Stimulated activated CD8-positive, alpha-beta memory T cell treated with anti-CD3 and anti-CD28 coated beads, Interleukin-7, amount 100 ng/mL, for 1 hour (primary cell): ENCODE results near the gene SSNA1.

Experiments used
- DNase-seq, 2 donors: peaks; one replicate each; pipeline ENCODE4 v3.0.0-alpha.2; 2020; ENCODE audit warnings: low read depth in 2 of 2

The SSNA1 gene, protein sequence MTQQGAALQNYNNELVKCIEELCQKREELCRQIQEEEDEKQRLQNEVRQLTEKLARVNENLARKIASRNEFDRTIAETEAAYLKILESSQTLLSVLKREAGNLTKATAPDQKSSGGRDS

DNA sequence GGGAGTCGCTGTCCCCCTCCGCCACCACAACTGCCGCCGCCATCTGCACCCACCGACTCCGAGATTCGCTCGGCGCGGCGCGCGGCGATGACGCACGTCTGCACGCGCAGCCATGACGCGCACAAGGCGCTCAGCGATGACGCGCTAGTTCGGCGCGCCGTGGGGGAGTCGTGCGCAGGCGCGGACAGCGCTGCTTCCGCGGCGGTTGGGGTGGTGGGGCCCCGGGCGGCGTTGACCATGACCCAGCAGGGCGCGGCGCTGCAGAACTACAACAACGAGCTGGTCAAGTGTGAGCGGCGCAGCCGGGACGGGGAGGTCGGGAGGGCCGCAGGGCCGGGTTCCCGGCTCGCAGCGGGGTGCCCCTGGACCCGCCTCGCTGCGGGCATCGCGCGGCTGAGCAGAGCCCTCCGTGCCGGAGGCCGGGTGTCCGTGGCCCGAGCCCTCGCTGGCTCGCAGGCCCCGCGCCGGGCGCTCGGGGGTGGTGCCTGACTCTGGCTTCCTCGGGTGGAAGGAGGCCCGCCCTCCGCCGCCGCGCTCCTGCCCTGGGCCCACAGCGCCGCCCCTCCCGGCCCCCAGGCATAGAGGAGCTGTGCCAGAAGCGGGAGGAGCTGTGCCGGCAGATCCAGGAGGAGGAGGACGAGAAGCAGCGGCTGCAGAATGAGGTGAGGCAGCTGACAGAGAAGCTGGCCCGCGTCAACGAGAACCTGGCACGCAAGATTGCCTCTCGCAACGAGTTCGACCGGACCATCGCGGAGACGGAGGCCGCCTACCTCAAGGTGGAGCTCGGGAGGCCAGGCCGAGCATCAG, at the start of gene SSNA1, which contains the start of gene ANAPC2:
Gene SSNA1 (plus strand): TSS at position 187 of the 807 bp plus-strand sequence. CDS start 51 bp downstream, at position 238.
Gene ANAPC2 (minus strand): TSS at position 71 of the 807 bp plus-strand sequence. CDS start 28 bp downstream, at position 43.
- peak; percentile 85 to 93 for DNase-seq

DNA sequence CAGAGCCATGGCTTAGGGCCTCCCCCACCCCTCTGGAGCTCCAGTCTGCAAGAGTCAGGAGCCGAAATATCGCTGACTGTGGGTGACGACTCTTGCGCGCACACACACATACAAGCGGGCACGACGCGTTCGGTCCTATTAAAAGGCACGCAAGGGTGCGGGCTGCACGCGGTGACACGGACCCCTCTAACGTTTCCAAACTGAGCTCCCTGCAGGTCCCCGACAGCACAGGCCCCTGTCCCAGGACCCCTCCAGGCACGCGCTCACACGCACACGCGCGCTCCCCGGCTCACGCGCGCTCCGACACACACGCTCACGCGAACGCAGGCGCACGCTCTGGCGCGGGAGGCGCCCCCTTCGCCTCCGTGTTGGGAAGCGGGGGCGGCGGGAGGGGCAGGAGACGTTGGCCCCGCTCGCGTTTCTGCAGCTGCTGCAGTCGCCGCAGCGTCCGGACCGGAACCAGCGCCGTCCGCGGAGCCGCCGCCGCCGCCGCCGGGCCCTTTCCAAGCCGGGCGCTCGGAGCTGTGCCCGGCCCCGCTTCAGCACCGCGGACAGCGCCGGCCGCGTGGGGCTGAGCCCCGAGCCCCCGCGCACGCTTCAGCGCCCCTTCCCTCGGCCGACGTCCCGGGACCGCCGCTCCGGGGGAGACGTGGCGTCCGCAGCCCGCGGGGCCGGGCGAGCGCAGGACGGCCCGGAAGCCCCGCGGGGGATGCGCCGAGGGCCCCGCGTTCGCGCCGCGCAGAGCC, 49.6 kb upstream of the SSNA1 start, which contains the start of gene GRIN1:
Gene GRIN1 (plus strand): TSS at position 433 of the 746 bp plus-strand sequence. CDS start 333 bp downstream, outside the sequence.
- no peak for DNase-seq

DNA sequence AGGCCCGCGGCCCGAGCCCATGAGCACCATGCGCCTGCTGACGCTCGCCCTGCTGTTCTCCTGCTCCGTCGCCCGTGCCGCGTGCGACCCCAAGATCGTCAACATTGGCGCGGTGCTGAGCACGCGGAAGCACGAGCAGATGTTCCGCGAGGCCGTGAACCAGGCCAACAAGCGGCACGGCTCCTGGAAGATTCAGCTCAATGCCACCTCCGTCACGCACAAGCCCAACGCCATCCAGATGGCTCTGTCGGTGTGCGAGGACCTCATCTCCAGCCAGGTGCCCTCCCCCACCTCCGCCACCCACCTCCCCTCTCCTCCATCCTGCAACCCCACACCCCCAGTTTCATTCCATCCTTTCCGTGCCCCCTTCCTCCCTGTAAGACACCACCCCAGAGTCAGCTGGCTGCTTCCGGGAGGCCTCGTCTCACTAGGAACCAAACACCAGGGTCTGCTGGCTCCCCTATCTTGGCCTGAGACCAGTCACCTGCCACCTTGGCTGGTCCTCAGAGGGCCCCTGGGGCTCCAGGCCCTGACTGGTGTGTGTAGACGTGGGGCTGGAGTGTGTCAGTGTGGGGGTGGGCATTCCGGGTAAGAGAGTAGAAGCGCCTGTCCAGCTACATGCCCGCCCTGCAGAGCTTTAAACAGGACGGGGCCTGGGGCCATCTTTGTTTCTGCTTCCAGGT, 48.9 kb upstream of the SSNA1 start:
- DNase-seq = no peak

DNA sequence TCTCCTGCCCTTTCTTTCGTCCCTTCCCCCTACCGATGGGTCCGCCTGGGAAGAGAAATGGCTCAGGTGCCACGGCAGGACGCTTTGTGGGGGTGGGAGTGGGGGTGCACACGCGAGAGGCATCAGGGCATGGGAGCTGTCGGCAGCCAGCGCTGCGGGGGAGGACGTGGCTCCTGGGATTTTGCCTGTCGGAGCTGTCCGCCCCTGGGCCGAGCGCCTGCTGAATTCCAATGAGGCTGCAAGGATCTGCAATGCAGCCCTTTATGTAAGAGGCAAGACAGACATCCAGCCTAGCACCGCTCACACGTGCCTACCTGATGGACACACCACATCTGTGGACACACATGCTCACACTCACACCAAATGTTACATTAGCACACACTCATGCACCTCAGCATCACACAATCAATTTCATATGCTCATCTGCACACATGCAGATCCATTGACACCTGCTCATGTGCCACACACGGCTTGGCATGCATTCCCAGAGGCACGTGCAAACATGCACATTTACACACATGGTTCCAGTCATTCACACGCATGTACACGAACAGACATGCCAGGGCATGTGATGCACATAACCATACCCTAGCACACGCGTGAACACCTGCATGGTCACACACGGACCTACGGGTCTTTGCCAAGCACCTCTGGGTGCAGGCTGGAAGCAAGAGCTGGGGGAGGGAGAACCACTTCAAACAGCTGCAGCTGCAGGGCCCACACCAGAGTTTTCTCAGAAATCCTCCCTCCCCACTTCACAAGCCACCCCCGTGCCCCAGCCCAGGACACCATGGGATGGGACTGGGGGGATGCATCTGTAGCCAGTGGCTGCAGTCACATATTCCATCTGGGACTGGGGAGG, 48.1 kb upstream of the SSNA1 start:
- no peak for DNase-seq

DNA sequence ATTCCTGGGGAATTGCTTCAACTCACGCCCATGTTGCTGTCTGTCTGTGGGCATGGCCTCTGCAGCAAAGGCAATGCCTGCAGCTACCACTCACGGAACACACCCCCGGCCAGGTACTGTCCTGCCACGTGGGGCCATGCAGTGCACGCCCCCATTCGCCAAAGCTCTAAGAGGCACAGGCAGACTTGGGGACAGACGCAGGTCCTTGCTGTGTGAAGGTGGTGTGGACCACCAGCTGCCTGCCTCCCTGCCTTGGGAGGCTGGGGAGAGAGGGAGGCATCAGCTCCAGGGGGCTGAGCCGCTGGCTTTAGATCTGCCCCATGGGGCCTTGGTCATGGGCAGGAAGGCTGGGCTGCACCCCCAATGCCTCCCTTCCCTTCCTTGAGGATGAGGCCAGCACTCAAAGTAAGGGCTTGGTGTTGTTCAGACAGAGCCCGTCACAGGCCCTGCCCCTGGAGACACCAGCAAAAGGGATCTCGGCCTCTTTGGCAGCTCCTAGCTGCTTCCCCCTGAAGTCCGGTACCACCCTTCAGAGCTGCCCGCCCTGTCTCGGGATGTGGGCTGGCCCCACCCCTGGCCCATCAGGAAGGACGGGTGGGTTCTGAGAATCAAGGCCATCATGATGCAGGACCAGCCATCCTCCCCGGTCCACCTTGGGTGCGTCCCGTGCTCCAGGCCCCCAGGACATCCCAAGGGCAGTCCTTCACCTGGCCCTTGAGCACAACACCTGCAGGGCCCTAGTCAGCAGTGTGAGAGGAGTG, 47.2 kb upstream of the SSNA1 start:
- no peak for DNase-seq

DNA sequence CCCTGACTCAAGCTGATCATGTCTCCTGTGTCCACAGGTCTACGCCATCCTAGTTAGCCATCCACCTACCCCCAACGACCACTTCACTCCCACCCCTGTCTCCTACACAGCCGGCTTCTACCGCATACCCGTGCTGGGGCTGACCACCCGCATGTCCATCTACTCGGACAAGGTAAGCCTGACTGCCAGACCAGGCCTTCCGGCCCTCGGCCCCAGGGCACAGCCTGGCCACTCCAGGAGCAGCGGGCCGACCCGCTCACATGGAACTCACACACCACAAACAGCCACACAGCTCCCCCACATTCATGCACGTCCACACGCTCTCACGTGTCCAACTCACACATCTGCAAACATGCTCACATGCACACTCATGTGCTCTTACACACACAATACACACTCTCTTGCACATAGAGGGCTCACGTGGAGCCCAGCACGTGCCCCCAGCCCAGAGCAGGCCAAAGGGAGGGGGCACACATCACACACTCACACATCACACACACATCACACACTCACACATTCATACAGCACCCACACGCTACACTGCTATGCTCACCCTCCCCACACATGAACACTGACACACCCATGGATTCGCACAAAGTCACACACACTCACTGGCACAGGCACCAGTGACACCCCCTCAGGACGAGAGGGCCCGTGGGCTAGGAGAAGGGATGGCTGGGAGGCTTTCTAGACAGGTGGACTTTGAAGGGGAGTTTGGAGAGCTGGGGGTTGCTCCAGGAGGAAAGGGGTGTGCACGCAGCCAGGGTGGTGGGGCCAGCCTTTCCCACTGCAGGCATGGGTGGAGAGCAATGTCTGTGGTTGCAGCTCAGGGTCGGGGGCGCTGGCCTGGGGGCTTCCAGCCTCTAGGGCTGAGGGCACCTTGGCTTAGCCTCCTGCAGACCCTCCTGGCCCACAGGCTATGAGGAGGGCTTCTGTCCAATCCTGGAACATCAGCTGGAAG, 46.2 kb upstream of the SSNA1 start:
- DNase-seq = no peak

DNA sequence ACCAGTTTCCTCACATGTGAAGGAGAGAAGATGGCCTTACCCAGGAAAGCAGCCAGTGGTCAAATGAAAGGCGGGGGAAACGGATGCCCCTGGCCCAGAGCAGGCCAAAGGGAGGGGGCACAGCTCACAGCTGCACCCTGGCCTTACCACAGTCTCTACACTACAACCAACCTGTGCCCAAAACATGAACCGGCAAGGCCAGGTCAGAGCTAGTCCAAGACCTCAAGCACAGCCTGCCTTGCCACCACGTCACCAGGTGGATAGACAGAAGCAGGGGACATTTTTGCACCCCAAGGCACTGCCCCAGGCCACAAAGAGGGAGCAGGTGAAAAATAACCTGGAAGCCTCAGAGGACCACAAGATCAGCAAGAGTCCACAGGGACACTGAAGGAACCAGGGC, 45.0 kb upstream of the SSNA1 start:
- DNase-seq = no peak

DNA sequence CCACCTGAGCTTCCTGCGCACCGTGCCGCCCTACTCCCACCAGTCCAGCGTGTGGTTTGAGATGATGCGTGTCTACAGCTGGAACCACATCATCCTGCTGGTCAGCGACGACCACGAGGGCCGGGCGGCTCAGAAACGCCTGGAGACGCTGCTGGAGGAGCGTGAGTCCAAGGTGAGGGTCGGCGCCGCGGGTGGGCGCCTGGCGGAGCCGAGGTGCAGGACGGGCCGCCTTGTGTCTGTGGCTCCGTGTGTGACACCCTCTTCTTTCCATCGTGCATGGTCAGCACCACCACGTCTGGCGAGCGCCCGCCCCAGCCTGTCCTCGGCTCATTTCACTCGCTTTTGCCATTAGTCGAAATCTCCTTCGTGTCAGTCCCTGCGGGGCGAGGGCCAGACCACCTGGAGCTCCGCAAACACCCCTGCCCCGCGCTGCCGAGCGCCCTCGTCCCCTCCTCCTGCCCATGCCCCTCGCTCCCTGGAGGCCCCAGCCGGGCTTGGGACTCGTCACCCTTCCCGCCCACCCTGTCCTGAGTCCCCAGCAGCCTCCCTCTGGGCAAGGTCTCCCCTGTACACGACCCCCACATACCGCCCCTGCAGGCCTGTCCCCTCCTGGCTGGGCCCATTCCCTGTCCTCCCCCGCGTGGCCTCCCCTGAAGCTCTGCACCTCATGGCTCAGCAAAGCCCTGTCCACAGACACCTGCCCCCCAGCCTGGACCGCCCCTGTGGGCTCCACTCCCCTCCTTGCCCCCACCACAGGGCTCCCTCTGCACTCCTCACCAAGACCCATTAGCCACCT, 42.5 kb upstream of the SSNA1 start:
- no peak for DNase-seq

DNA sequence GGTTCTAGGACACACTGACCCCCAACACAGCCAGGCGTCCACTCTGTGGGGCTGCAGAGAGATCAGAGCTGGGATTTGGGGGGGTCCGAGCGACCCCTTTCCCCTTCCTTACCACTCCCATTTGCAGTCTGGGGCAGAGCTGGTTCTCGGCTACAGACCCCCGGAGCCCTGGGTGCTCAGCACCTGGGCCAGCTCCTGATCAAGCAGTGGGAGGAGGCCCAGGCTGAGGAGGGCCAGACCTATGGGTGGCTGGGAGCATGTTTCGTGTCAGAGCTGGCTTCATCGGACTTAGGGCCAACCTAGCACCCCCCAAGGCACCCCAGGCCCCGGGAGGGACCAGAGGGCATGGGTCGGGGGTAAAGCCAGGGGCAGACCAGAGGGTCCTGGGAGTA, 42.0 kb upstream of the SSNA1 start:
- no peak for DNase-seq

DNA sequence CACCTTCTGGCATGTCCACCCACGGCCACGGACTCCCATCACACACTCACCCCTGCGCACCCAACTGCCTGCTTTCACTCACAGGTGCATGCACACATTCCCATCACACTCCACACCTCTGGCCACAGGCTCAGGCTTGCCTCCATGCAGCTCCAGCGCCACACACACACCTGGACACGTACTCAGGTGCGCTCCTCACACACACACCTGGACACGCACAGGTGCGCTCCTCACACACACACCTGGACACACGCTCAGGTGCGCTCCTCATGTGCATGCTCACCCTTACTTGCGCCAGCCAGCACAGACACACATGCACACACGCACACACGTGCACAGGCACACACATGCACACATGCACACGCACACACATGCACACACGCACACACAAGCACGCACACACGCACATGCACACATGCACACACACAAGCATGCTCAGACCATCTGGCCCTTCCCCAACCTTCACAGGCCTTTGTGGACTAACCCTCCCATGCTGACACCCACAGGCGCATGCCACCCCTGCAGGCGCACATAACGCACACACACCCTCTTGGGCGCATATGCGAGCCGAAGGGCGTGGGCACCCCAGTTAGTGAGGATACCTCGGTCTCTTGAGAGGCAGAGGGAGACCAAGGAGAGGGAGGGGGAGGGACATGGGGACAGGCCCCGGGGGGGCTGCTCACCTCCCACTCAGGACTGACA, 41.2 kb upstream of the SSNA1 start:
- no peak for DNase-seq

DNA sequence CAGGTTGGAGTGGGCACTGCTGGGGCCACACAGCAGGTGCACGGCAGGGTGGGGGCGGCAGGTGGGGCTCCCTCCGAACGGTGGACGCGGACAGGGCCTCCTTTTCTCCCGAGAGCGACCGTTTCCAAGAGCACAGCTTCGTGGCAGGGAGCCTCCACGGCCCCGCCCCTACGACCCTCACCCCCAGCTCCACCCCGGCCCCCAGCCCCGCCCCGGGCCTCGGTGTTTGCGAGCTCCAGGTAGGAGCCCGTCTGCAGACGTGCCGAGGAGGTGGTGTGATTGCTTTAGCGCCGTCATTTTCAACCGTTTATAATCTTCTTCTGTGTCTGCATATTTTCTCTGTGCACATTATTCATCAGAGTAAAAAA, 40.7 kb upstream of the SSNA1 start:
- no peak for DNase-seq

DNA sequence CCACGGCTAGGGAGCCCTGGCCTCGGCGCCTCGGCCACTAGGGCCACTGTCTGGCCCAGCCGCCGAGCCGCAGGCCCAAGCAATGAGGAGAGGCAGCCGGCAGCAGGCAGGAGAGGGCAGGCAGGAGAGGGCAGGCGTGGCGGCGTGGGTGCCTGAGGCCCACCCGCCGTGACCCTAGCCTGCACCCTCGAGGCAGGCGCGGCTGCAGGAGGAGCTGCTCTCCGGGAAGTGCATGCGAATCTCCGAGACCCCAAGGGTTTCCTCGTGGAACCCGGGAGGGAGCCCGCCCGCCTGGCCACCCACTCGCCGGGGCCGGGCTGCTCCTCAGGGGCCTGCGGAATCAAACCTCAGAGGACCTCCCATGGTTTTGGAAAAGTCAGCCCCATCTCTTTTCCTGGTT, 40.2 kb upstream of the SSNA1 start:
- no peak for DNase-seq

DNA sequence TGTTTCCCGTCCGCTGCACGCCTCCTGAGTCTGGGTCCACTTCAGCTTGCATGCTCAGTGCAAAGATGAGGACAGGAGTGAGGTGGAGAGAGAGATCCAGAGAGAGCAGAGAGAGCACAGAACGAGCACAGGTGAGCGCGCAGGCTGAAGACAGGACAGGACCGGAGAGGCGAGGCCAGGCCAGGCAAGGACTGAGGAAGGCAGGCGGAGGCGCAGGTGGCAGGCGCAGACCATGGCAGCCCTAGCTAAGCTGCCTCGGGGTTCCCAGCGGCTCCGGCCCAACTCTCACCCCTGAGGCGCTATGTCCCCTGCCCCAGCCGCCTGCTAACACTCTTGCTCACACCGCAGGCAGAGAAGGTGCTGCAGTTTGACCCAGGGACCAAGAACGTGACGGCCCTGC, 39.8 kb upstream of the SSNA1 start:
- no peak for DNase-seq

DNA sequence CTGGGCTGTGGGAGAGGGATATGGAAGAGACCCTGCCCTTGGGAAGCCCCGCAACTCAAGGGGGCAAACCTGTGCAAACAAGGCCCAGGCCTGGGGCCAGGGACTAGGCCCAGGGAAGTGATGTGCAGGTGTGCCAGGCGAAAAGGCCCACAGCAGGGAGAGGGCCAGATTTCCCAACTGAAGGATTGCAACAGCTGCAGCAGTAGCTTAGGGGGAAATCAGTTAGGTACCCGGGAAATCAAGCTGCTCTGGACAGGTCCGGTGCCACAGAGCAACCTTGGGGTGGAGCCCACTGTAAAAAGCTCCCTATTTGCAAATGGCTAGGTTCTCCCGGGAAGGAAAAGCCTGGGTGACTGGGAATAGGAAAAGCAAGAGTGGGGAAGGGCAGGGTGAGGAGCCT, 39.1 kb upstream of the SSNA1 start:
- no peak for DNase-seq

DNA sequence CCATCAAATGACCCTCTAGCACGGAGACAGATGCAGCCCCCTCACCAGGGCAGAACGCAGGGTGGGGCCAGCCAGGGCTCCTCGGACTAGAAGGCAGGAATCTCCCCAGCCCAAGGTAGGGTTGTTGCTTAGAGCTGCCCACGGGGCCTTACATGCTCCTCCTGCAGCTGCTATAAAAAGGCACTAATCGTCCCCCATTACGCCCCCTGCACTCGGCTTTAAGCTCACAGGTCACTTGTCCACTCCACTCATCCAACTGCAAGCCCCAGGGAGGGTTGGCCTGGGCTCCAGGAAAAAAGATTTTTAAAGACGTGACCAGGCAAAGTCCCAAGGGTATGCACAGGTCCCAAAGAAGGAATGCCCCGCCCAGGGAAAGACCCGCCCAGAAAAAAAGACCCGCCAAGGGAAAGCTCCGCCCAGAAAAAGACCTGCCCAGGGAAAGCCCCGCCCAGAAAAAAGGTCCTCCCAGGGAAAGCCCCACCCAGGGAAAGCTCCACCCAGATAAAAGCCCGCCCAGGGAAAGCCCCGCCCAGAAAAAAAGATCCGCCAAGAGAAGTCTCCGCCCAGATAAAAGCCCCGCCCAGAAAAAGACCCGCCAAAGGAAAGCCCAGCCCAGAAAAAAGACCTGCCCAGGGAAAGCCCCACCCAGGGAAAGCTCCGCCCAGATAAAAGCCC, 38.4 kb upstream of the SSNA1 start:
- DNase-seq = no peak

DNA sequence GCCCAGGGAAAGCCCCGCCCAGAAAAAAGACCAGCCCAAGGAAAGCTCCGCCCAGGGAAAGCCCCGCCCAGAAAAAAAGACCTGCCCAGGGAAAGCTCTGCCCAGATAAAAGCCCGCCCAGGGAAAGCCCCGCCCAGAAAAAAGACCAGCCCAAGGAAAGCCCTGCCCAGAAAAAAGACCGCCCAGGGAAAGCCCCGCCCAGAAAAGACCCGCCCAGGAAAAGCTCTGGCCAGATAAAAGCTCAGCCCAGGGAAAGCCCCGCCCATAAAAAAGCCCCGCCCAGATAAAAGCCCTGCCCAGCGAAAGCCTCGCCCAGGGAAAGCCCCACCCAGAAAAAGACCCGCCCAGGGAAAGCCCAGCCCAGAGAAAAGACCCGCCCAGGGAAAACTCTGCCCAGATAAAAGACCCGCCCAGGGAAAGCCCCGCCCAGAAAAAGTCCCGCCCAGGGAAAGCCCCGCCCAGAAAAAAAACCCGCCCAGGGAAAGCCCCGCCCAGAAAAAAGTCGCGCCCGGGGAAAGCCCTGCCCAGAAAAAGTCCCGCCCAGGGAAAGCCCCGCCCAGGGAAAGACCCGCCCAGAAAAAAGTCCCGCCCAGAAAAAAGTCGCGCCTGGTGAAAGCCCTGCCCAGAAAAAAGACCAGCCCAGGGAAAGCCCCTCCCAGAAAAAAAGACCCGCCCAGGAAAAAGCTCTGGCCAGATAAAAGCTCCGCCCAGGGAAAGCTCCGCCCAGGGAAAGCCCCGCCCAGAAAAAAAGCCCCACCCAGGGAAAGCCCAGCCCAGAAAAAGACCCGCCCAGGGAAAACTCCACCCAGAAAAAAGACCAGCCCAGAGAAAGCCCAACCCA, 37.6 kb upstream of the SSNA1 start:
- no peak for DNase-seq
